ENCODE measurements around the gene TRIM54. TPM values are rescaled to one million over a fixed set of nuclear protein-coding genes. Genes with fewer than 3 reads are reported as not detected.

TRIM54 gene
- total and polyA plus RNA-seq, 2 of the 8 experiments (the other 6 are each of a cell fraction or from before 2014, with no cell fraction given) = 3.9 to 5.8 TPM

DNA sequence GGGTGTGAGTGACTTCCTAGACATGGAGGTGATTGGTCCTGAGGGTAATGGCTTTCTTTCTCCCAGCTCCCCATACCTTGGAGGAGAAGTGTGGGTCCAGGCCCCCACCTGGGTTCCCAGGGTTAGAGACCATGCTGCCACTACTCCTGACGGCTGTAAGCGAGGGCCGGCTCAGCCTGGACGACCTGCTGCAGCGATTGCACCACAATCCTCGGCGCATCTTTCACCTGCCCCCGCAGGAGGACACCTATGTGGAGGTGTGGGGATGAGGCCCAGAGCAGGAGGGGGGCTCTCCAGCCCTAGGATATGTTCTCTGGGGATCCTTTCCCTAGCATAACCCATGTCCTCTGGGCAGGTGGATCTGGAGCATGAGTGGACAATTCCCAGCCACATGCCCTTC lies 43.3 kb upstream of the TRIM54 start:
- Histone ChIP-seq H3K23me2 (ENCODE audit: low read depth, low read length) (no peaks in the 10 kb centered on the region), H3K56ac (replicated peaks; ENCODE audit: insufficient read length, low read depth, low read length) (no peak overlapping the region), H3K4me1 (replicated peaks in 1 of 4; ENCODE audit: control insufficient read depth in 3 of 4, insufficient read depth in 4 of 4, low read length in 3 of 4) (no peaks in the 10 kb centered on the region), H3K23ac (ENCODE audit: insufficient read length) (no peak overlapping the region), H3K27me3 (replicated peaks in 1 of 4; ENCODE audit: control insufficient read depth in 3 of 4, extremely low read depth in 1 of 4, insufficient read depth in 3 of 4, low read length in 3 of 4) (no peaks in the 10 kb centered on the region), H3K27ac (ENCODE audit: low read depth, low read length) (no peak overlapping the region), H3K18ac (ENCODE audit: extremely low read depth, low read length) (no peak overlapping the region), H2BK20ac (ENCODE audit: low read length) (no peak overlapping the region), H3K4me2 (ENCODE audit: insufficient read depth in 1 of 2, low read depth in 2 of 2, low read length in 2 of 2) (no peak overlapping the region), H2BK120ac (replicated peaks; ENCODE audit: low read depth, low read length) (no peak overlapping the region), H3K79me2 (ENCODE audit: control insufficient read depth in 1 of 2, insufficient read depth in 2 of 2, low read length in 2 of 2) (no peaks in the 10 kb centered on the region), H4K8ac (ENCODE audit: extremely low read depth, insufficient read depth, low read length) (no peak overlapping the region), H4K91ac (replicated peaks; ENCODE audit: insufficient read length, low read length) (no peak overlapping the region), H2BK12ac (ENCODE audit: low read depth, low read length) (no peak overlapping the region), H3K9me3 (ENCODE audit: insufficient read depth in 2 of 2, low read depth in 1 of 2, low read length in 1 of 2) (no peaks in the 10 kb centered on the region), H3K4me3 (ENCODE audit: extremely low read depth in 1 of 4, insufficient read depth in 2 of 4, low read depth in 3 of 4, low read length in 4 of 4) (no peak overlapping the region), H4K20me1 (replicated peaks in 1 of 2; ENCODE audit: control insufficient read depth in 1 of 2, insufficient read depth in 2 of 2, low read length in 2 of 2) (peaks cover 4 to 23% of the 10 kb centered on the region in 2 experiments), H2BK15ac (ENCODE audit: low read length) (no peak overlapping the region), H3K36me3 (ENCODE audit: control insufficient read depth in 2 of 4, insufficient read depth in 4 of 4, low read length in 3 of 4) (peaks cover 73 to 99% (median 96%) of the 10 kb centered on the region in 4 experiments), H2BK5ac (ENCODE audit: low read depth, low read length) (no peak overlapping the region), H3K79me1 (ENCODE audit: low read depth, low read length) (no peaks in the 10 kb centered on the region), H3K9ac (replicated peaks in 1 of 4; ENCODE audit: extremely low read depth in 1 of 4, low read depth in 3 of 4, low read length in 3 of 4) (no peak overlapping the region), H4K5ac (ENCODE audit: insufficient read length, low read depth, low read length) (no peak overlapping the region), H2AK5ac (ENCODE audit: low read depth, low read length) (no peak overlapping the region), H2AFZ (ENCODE audit: low read length) (no peak overlapping the region), H3K14ac (ENCODE audit: insufficient read length) (no peak overlapping the region), H3K4ac (replicated peaks; ENCODE audit: insufficient read length, low read depth, low read length) (no peak overlapping the region)
- ChIA-PET POLR2A (ENCODE audit: partially characterized antibody) (interaction anchor here (1.0 to 32.6 kb wide), 6 partner anchors 5 to 78 kb away, joined by 3 to 835 read pairs (median 4); partner anchors contain the start of gene CAD), CTCF (ENCODE audit: partially characterized antibody) (interaction anchor here (1.0 to 3.2 kb wide), 4 partner anchors 9 to 52 kb away, joined by 4 to 13 read pairs (median 5); no protein-coding TSS in a partner anchor)
- FAIRE-seq (no peak), DNase-seq (ENCODE audit: low read depth in 1 of 2, low spot score in 2 of 2) (no peak)
- WGBS, 2 experiments (ENCODE audit: extremely low coverage in 1 of 2, insufficient coverage in 1 of 2, insufficient read length in 1 of 2, insufficient replicate concordance in 2 of 2, low coverage in 1 of 2, low lambda C conversion rate in 2 of 2, missing lambda C conversion rate in 1 of 2) = 97% methylated on average over 8 of the region's 8 CpGs; no CpG with 5 or more reads in 1 of the 2 experiments
- TF ChIP-seq SIN3A (conservative IDR thresholded peaks at IDR 0.05 in 1 of 2, IDR thresholded peaks at IDR 0.05 in 1 of 2; ENCODE audit: low read depth in 1 of 2, low read length in 2 of 2) (no peak), TBP (IDR thresholded peaks at IDR 0.05; ENCODE audit: low read depth, low read length) (no peak), SAP30 (IDR thresholded peaks at IDR 0.05; ENCODE audit: insufficient read depth, insufficient replicate concordance, low read length) (no peak), POLR2AphosphoS5 (IDR thresholded peaks at IDR 0.05; ENCODE audit: low read depth, low read length) (no peak)
- TF ChIP-seq, protein P1, sequence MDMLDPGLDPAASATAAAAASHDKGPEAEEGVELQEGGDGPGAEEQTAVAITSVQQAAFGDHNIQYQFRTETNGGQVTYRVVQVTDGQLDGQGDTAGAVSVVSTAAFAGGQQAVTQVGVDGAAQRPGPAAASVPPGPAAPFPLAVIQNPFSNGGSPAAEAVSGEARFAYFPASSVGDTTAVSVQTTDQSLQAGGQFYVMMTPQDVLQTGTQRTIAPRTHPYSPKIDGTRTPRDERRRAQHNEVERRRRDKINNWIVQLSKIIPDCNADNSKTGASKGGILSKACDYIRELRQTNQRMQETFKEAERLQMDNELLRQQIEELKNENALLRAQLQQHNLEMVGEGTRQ (IDR thresholded peaks at IDR 0.05; ENCODE audit: low read length) = no peak

Measured in H1 (cell line).